ENCODE results near the gene PPP1R15B.

DNA sequence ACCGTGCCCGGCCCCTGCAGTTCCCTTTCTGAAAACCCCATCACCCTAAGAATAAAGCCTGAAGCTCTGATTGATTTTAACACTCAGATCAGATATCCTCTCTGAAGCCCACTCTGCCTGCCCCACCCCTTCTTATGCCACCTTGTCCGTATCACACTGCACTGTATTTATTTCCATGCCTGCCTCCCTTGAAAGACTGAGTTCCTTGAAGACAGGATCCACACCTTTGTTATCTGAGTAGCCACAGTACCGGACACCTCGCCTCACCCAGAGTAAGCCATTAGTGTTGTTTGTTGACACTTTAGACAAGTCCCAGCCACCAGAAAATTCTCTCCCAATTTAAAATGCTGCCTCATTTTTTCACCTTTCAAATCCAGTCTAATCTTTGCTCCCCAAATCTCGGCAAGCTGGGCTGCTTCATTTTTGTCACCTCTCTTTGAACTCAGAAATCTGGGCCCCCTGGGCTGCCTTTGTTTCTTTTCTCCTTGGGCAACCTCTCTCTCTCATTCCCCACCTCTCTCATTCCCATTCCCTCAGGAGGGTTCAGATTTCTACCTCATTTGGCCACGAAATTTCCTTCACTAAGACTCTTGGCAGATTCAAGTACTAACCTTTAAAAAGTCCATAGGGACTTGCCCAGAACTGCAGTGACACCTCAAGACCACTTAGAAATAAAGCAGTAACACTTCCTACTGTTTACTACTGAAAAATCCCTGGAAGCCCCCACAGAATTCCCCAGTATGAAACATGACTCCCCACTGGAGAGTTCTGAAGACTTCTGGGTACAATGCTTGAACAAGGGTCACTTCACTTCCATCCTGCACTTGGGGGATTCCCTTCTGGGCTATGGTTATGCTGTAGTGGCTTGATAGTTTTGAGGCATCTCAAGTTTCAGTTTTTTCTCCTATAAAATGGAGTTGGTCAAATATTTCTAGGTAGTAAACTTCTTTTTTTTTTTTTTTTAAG lies 8.7 kb upstream of the PPP1R15B start:
- TF ChIP-seq CTCF (IDR thresholded peaks at IDR 0.05) (no peak), POLR2A (IDR thresholded peaks at IDR 0.05; ENCODE audit: low read depth) (no peak), POLR2AphosphoS5 (IDR thresholded peaks at IDR 0.05) (no peak)

Data from esophagus muscularis mucosa (tissue), 3 donors.